OCI-M2 (cell line): Measurements from ENCODE around the gene ABHD14A.

Experiments
- DNase-seq: peaks from one replicate; lab custom pipeline; 2025; ENCODE audit not compliant: unreplicated experiment; lab: John Stamatoyannopoulos, UW

The ABHD14A gene

DNA sequence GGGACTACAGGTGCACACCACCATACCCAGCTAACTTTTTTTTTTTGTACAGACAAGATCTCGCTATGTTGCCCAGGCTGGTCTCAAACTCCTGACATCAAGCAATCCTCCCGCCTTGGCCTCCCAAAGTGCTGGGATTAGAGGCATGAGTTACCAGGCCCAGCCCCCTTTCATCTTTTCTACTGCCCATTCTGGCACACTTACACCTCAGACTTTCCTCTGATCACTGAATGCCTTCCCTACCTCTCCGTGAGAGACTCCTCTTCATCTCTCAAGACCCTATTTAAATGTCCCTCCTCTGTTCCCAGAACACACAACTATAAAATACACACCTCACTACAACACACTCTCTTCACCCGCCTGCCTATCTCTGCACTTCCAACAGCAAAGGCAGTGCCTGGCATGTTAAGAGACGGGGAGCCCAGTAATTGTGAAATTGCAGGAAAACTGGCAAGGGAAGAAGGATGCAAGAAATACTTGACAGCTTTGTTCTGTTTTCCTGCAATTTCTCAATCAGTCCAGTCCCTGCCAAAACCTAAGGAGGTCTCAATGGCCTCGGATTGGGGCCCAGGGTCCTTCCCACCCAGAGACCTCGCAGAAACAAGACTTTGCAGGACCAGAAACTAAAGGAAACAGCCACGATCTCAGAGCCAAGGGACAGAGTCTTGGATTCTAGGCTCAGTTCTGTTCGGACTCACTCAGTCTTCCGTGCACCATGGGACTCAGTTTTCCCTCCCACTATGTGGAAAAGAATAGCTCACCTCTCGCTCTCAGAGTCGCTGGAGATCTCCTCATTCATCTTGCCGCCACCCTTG is 34.0 kb upstream of the ABHD14A start:
- no peak for DNase-seq

DNA sequence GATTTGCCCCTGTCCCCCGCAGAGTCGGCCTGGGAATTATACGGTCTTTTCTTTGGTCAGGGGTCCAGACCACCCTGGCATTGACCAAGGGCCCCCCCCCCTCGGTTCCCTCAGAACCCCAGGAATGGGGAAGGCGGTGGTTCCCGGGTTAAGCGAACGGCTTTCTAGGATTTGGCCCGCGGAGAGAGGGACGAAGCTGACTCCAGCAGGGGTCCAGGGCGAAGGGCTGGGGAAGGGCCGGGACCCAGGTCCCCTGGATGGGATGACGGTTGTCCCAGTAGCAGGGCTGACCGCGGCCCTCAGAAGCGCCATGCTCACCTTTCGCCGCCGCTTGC is 33.4 kb upstream of the ABHD14A start:
- no peak for DNase-seq

DNA sequence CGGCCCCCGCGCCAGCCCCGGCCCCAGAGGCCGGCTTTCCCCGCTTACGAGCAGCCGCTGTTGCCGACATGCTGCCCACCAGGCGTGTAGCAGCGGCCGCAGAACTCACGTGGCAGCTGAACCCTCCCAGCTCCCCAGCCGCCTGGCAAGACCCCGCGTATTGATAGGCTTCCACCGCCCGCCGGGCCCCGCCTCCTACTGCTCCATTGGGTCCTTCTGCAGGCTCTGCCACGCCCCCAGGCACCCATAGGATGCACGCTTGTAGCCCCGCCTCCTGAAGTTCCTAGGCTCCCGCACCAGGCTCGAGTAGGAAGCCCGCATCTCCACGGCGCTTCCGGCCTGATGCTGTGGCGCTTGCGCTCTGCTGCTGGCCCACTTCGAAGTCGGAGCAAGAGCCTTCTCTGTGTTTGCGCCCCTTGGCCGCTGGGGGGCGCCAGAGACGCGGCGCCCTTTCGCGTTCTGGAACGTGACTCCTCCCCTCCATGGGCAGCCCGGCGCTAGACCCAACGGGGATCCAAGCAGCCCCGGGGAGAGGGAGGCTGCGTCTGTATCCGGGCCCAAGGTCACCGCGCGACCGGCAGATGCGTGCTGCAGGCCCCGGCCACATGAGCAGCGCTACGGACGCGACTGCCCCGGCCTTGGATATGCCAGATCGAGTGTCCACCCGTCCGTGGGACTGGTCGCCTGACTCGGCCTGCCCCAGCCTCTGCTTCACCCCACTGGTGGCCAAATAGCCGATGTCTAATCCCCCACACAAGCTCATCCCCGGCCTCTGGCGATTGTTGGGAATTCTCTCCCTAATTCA is 32.9 kb upstream of the ABHD14A start, which contains the start of the genes PARP3 and RRP9:
TSS of gene PARP3 (plus strand) at position 566 of the 805 bp plus-strand sequence. CDS start 993 bp downstream, outside the sequence.
TSS of gene RRP9 (minus strand) at position 107 of the 805 bp plus-strand sequence. CDS start at position 70, 37 bp downstream.
- peak; percentile 94 for DNase-seq

DNA sequence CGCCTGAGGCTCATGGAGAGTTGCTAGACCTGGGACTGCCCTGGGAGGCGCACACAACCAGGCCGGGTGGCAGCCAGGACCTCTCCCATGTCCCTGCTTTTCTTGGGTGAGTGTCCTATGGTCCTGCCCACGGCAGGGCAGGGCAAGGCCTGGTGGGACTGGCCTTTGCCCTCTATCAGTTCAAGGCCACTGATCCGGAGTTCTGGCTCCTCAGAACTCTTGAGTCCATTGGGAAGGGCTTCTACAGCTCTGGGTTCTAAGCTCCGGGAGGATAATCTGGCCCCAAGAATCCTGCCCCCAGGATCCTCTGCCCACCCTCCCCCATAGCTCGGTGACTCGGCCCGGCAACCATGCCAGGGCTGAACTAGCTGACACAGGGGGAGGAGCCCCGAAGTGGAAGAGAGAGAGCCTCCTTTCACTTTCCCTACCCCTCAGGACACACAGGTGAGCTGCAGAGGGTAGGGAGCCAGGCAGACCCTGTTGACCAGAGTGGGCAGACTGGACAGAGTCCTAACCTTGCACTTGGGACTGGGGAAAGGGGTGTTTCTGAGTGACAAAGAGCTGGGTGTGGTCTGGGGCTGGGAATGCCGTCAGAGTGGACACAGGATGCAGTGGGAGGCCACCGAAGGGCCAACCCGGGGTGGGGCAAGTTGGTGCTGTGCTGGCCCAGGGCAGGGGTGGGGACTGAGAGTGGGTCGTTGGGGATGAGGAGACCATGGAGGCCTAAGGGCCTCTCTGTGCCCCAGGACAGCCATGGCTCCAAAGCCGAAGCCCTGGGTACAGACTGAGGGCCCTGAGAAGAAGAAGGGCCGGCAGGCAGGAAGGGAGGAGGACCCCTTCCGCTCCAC is 32.0 kb upstream of the ABHD14A start:
- no peak for DNase-seq

DNA sequence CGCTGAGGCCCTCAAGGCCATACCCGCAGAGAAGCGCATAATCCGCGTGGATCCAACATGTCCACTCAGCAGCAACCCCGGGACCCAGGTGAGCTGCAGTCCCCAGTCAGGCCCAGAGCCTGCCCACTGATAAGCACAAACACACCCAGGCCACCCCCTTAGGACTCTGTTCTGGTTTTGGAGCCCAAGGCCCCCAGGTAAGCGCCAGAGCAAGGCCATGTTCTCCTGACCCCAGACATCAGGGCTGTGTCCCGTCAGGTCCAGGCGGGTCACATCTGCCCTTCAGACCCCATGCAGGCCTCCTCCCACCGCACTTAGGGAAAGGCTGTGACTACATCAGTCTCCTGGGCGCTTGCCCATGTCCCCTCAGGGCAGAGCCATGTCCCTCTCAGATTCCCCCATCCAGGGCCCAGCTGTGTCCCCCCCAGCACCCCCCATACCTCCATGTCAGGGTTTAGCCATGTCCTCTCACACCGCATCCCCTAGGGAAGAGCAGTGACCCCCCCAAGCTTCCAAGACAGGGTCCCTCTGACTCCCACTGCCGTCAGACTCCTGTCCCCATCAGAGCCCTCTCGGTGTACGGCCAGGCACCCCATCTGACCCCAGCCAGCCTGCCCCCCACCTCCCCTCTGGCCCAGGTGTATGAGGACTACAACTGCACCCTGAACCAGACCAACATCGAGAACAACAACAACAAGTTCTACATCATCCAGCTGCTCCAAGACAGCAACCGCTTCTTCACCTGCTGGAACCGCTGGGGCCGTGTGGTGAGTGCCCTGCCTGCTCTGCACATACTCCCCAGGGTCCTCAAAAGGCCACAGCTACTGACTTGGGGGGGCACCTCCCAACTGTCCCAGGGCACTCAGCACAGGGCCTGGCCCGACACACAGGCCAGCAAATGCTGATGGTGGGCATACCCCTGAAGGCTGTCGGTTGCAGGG is 31.1 kb upstream of the ABHD14A start:
- DNase-seq = no peak

DNA sequence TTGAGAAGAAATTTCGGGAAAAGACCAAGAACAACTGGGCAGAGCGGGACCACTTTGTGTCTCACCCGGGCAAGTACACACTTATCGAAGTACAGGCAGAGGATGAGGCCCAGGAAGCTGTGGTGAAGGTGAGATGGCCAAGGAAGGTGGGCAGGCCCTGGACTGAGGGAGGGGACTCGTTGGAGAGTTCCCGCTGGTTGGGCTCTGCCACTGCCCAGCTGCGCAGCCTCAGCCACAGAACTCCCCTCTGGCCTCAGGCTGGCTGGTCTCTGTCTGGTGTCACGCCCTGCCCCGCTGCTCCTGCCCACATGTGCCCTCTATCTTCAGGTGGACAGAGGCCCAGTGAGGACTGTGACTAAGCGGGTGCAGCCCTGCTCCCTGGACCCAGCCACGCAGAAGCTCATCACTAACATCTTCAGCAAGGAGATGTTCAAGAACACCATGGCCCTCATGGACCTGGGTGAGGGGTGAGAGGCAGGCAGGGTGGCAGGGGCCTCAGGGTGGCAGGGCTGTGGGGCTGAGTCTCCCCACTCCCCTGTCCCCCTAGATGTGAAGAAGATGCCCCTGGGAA is 30.3 kb upstream of the ABHD14A start:
- no peak for DNase-seq

DNA sequence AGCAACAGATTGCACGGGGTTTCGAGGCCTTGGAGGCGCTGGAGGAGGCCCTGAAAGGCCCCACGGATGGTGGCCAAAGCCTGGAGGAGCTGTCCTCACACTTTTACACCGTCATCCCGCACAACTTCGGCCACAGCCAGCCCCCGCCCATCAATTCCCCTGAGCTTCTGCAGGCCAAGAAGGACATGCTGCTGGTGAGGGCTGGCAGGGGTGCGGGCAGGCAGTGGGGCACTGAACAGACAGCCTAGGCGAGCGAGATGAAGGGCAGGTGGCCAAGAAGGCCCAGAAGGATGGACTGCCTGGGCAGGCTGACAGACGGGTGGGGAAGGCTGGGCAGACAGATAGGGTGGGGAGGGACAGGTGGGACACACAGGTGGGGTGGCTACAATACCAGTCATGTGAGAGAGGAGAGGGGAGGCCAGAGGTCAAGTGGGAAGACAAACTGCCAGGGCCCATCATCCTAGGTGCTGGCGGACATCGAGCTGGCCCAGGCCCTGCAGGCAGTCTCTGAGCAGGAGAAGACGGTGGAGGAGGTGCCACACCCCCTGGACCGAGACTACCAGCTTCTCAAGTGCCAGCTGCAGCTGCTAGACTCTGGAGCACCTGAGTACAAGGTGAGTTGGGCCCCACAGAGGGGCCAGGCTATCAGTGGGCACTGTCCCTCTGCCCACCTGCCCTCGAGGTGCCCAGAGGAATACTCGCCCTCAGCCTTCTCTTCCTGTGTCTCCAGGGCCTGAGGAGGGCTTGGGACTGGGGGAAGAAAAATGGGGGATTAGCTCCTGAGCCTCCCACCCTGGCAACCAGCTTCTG is 29.6 kb upstream of the ABHD14A start:
- DNase-seq = no peak

DNA sequence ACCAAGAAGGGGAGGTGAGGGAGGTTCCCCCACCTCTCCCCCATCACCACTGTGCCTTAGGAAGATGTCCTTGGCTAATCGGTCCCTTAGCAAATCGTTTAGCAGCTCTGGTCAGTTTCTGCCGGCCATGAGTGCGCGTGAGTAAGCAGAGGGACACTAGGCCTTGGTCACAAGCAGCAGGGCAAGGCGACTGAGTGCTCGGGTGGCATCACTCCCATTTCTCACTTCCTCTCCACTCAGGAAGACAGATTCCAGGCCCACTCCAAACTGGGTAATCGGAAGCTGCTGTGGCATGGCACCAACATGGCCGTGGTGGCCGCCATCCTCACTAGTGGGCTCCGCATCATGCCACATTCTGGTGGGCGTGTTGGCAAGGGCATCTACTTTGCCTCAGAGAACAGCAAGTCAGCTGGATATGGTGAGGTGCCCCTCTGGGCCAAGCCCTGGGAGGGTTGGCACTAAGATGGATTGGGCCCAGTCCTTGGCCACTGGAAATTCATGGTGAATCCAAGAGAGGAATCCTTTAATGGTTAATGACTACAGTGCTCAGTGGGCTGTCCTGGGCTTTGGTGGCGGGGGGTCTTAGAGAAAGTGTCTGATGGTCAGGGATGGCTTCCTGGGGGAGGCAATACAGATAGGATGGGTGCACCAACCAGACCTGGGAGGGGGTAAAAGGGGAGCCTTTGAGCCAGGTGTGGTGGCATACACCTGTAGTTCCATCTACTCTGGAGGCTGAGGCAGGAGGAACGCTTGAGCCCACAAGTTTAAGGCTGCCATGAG is 28.7 kb upstream of the ABHD14A start:
- DNase-seq = no peak

DNA sequence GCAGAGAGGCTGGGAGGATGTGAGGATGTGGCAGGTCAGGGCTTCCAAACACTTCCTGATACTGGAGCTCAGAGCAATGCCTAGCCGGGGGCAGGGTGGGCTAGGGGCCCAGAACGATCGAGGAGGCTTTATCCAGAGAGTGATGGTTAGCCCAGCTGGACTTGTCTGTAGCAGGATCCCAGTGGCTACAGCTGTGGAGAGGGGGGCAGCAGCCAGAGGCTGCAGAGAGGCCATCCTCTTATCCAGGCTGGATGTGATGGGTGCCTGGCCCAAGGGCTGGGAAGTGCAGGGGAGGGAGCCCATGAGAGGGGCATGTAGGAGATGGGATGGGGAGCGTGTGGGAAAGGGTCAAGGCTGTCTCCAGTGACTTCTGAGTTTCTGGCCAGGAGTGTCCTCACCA is 28.1 kb upstream of the ABHD14A start:
- no peak for DNase-seq

DNA sequence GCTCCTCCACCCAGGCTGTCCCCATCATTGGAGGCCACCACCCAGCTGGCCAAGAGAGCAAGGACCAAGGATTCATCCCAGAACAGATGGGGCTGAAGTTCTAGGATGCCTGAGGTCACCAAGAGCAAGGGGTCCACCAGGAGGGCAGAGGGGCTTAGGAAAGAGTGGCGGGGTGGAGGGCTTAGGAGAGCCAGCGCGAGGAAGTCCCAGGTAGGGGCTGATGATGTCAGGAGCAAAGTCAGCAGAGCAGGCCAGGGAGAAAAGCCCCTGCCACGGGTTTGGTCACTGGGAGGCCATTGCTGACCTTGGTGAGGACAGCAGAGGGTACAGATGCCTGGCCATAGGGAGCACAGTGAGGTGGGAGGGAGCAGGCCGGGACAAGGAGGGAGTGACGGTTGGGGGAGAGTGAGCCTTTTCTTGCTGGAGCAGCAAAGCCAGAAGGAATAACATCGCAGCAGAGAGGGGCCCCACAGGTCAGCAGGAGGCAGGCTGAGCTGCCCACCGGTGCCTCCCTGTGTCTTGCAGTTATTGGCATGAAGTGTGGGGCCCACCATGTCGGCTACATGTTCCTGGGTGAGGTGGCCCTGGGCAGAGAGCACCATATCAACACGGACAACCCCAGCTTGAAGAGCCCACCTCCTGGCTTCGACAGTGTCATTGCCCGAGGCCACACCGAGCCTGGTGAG is 27.5 kb upstream of the ABHD14A start:
- no peak for DNase-seq

DNA sequence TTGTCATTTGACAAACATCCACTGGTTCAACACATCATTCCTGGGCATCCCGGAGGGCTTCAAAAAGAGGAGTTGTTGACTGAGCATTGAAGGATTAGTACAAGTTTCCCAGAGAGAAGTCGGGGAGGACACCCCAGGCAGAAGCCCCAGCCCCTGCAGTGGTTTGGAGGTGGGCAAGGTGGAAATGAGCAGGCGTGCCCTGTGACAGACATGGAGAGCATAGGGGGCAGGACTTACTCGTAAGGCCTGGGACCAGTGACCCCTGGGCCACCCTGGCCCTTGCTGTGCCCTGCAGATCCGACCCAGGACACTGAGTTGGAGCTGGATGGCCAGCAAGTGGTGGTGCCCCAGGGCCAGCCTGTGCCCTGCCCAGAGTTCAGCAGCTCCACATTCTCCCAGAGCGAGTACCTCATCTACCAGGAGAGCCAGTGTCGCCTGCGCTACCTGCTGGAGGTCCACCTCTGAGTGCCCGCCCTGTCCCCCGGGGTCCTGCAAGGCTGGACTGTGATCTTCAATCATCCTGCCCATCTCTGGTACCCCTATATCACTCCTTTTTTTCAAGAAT is 26.8 kb upstream of the ABHD14A start:
- no peak for DNase-seq

DNA sequence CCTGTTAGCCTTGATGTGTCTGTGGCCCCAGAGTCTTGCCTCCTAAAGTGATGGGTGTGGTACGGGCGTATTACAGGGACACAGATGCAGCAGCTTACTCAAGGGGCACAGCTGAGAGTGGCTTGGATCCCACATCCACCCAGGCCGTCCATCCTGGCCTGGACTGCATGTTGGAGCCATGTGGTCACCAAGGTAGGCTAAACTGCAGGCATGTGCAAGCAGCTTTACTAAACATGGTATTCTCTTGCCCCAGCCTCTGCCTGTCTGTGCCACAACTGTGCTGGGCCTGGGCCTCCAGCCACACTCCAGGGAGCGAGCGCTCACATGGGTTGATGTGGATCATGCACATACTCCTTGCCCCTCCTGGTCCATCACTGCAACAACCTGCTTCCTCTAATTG is 25.7 kb upstream of the ABHD14A start:
- DNase-seq = no peak

DNA sequence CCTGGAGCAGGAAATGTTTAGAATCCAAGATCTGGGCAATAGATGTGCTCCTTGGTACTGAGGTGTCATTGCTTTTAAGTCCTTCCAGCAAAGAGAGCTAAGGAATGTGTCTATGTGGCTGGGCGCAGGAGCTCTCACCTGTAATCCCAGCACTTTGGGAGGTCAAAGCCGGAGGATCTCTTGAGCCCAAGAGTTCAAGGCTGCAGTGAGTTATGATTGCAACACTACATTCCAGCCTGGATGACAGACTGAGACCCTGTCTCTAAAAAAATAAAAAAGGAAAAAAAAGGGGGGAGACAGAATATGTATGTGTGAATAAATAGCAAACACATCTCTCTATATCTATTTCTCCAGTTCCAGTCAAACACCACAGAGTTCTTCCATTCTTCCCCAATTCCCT is 24.0 kb upstream of the ABHD14A start:
- DNase-seq = no peak

DNA sequence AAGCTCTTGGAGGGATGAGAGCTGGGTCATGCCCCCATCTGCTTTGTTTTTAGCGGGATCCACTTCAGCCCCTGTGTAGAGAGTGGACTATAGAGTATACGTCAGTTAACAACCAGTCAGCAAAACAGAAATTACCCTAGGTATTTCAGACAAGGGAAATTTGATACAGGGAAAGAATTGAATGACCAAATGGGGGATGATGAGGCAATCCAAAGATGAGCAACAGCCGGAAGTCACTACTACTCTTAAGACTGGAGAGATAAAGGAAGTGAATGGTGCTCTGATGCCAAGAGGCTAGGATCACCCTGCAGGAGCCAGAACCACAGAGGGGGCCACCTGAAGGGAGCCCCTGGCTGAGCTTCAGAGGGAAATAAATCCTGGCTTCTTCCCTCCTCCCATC is 21.4 kb upstream of the ABHD14A start:
- no peak for DNase-seq

DNA sequence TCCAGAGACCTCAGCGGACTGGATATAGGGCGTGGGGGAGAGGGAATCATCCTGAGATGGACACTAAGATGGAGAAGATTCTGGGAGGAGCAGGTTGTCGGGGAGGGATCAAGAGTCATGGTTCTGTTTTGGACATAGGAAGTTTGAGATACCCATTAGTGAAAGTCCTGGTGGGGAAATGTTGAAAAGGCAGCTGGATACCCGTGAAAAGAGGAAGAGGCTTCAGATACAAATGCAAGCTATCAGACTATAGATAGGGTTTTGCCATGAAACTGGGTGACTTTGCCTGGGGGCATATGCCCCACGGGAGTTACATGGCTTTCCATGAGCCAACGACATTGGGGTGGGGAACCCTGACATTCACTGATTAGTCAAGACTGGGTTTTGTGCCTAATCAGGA is 20.8 kb upstream of the ABHD14A start:
- no peak for DNase-seq

DNA sequence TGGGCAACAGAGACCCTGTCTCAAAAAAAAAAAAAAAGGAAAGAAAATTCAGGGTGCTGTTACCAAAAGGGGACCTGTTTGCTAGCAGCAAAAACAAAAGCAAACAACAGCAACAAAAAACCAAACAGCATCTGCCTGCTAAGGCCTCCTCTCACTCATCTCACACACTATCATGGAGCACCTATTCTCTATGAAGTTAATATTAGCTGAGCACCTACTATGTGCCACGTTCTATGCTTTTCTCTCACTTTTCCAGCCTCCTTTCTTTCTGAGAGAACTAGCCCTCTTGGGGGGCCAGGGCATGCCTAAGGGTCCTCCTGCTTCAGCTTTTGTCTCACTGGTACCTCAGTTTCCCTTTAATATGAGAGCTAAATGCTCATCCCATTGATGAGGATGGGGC is 20.2 kb upstream of the ABHD14A start:
- no peak for DNase-seq

DNA sequence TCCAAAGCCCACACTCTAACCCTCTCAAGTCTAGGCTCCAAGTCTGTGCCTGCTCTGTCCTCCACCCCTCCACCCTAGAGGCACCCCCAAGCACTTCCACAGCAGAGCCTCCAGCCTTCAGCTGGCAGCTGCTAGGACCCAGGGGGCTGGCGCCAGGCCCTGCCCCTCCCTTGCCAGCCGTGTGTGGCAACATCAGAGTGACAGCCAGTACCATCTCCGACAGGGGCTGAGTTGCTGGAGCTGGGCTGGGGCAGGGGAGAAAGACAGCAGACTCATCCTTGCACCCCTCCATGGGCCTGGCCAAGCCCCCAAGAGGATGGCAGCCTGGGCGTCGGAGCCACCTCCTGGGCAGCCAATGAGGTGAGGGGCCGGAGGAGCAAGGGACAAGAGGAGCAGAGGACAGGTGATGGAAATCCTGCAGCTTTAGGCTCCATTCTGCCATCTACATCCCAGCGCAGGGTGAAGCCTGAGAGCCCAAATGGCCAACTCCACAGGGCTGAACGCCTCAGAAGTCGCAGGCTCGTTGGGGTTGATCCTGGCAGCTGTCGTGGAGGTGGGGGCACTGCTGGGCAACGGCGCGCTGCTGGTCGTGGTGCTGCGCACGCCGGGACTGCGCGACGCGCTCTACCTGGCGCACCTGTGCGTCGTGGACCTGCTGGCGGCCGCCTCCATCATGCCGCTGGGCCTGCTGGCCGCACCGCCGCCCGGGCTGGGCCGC is 19.5 kb upstream of the ABHD14A start, which contains the start of gene GPR62:
TSS of gene GPR62 (plus strand) at position 207 of the 718 bp plus-strand sequence. CDS start at position 479, 272 bp downstream.
- DNase-seq = no peak
